Peyer's patch (tissue), 4 donors: ENCODE results near the gene UBQLN1. TPM values are rescaled to one million over a fixed set of nuclear protein-coding genes. Genes with fewer than 3 reads are reported as not detected.

Source experiments
- DNase-seq, 3 donors: peaks; one replicate each; pipeline ENCODE4 v3.0.0-alpha.2; 2017 to 2019
- H3K27ac ChIP-seq, 4 donors: fragments of 200-600 bp; sonication (generic); one replicate each; pipeline ENCODE4 v1.5.1; 2016 to 2019
- H3K27me3 ChIP-seq, 2 donors: fragments of 200-600 bp; sonication (generic); one replicate each; pipeline ENCODE4 v1.5.1; 2019
- H3K36me3 ChIP-seq, 3 donors: fragments of 200-600 bp; sonication (generic); one replicate each; pipeline ENCODE4 v1.5.1; 2016 to 2019
- H3K4me1 ChIP-seq, 4 donors: fragments of 200-600 bp; sonication (generic); one replicate each; pipeline ENCODE4 v1.5.1; 2016 to 2019
- H3K4me3 ChIP-seq, 4 donors: fragments of 200-600 bp; sonication (generic); 1 replicate in 3 of 4; 2 replicates in 1 of 4; pipeline ENCODE4 v1.5.1; 2016 to 2019; ENCODE audit warnings: mild to moderate bottlenecking in 1 of 4
- H3K9me3 ChIP-seq, 4 donors: fragments of 200-600 bp; sonication (generic); one replicate each; pipeline ENCODE4 v1.5.1; 2016 to 2019; ENCODE audit warnings: mild to moderate bottlenecking in 1 of 4
- CTCF ChIP-seq, 6 experiments: fragments of 450-650 bp in 4 of 6; fragments of 200-600 bp in 2 of 6; sonication (generic) in 1 of 6; IDR thresholded peaks; one replicate each; pipeline ENCODE4 v1.5.1; 2017 to 2019; ENCODE audit warnings: antibody characterized with exemption in 6 of 6, mild to moderate bottlenecking in 3 of 6, moderate library complexity in 1 of 6
- POLR2A ChIP-seq, 2 donors: fragments of 450-650 bp; IDR thresholded peaks; one replicate each; pipeline ENCODE4 v1.5.1; 2017; ENCODE audit warnings: antibody characterized with exemption in 2 of 2, mild to moderate bottlenecking in 2 of 2, moderate library complexity in 2 of 2
- total RNA-seq, 4 donors: library from RNA; depleted of rRNA; stranded (reverse); fragments of >200 nt; gene quantifications; one replicate each; pipeline ENCODE4 v1.1.0, GENCODE V29; 2016

Gene UBQLN1
- total RNA-seq, 4 donors from 2014 or later = 65.3 to 117 (median 94.9) TPM

GRCh38 chr9:83669067-83669466 is 38.7 kb downstream of the UBQLN1 start:
- Histone ChIP-seq H3K4me1 (no peaks in the 10 kb centered on the region), H3K9me3 (no peaks in the 10 kb centered on the region), H3K4me3 (no peak overlapping the region), H3K27ac (no peak overlapping the region), H3K36me3 (peaks cover 0 to 47% (median 0%) of the 10 kb centered on the region in 3 donors), H3K27me3 (no peaks in the 10 kb centered on the region)
- TF ChIP-seq CTCF (IDR thresholded peaks at IDR 0.05) = no peak
- TF ChIP-seq POLR2A (IDR thresholded peaks at IDR 0.05) = no peak
- no peak for DNase-seq

- TF ChIP-seq POLR2A (IDR thresholded peaks at IDR 0.05) (no peak), CTCF (IDR thresholded peaks at IDR 0.05) (no peak)
- H3K4me3 ChIP-seq = no peak overlapping the region
- no peaks in the 10 kb centered on the region for H3K4me1 ChIP-seq
- H3K36me3 ChIP-seq = peaks cover 0 to 58% (median 0%) of the 10 kb centered on the region in 3 donors
- no peak for DNase-seq
- no peaks in the 10 kb centered on the region for H3K27me3 ChIP-seq
- no peak overlapping the region for H3K27ac ChIP-seq
- H3K9me3 ChIP-seq = no peaks in the 10 kb centered on the region
Observed at GRCh38 chr9:83665580-83666200, 42.1 kb downstream of the UBQLN1 start.

GRCh38 chr9:83662933-83663332 is 44.8 kb downstream of the UBQLN1 start:
- Histone ChIP-seq H3K4me1 (no peaks in the 10 kb centered on the region), H3K9me3 (no peaks in the 10 kb centered on the region), H3K27me3 (no peaks in the 10 kb centered on the region), H3K36me3 (peaks cover 0 to 75% (median 2%) of the 10 kb centered on the region in 3 donors), H3K27ac (no peak overlapping the region), H3K4me3 (no peak overlapping the region)
- DNase-seq = no peak
- no peak for TF ChIP-seq CTCF (IDR thresholded peaks at IDR 0.05)
- no peak for TF ChIP-seq POLR2A (IDR thresholded peaks at IDR 0.05)

- no peak for DNase-seq
- H3K27ac ChIP-seq = no peak overlapping the region
- H3K9me3 ChIP-seq = no peaks in the 10 kb centered on the region
- peaks cover 0 to 80% (median 2%) of the 10 kb centered on the region in 3 donors for H3K36me3 ChIP-seq
- TF ChIP-seq CTCF (IDR thresholded peaks at IDR 0.05) (no peak), POLR2A (IDR thresholded peaks at IDR 0.05) (no peak)
- no peaks in the 10 kb centered on the region for H3K4me1 ChIP-seq
- H3K27me3 ChIP-seq = no peaks in the 10 kb centered on the region
- H3K4me3 ChIP-seq = no peak overlapping the region
Observed at GRCh38 chr9:83656952-83657351, 50.8 kb downstream of the UBQLN1 start.

GRCh38 chr9:83656032-83656680 is 51.6 kb downstream of the UBQLN1 start:
- Histone ChIP-seq H3K9me3 (no peaks in the 10 kb centered on the region), H3K4me3 (no peak overlapping the region), H3K4me1 (no peaks in the 10 kb centered on the region), H3K27ac (no peak overlapping the region), H3K36me3 (peaks cover 0 to 80% (median 2%) of the 10 kb centered on the region in 3 donors), H3K27me3 (no peaks in the 10 kb centered on the region)
- no peak for TF ChIP-seq POLR2A (IDR thresholded peaks at IDR 0.05)
- TF ChIP-seq CTCF (IDR thresholded peaks at IDR 0.05) = no peak
- DNase-seq = no peak
